Germinal center (tissue), 1 donor: ENCODE data around the gene APOBEC3F.

Experiments used
- DNase-seq: peaks from one replicate; pipeline ENCODE4 v3.0.0; 2012; ENCODE audit warnings: mixed read lengths, low spot score

APOBEC3F gene

DNA sequence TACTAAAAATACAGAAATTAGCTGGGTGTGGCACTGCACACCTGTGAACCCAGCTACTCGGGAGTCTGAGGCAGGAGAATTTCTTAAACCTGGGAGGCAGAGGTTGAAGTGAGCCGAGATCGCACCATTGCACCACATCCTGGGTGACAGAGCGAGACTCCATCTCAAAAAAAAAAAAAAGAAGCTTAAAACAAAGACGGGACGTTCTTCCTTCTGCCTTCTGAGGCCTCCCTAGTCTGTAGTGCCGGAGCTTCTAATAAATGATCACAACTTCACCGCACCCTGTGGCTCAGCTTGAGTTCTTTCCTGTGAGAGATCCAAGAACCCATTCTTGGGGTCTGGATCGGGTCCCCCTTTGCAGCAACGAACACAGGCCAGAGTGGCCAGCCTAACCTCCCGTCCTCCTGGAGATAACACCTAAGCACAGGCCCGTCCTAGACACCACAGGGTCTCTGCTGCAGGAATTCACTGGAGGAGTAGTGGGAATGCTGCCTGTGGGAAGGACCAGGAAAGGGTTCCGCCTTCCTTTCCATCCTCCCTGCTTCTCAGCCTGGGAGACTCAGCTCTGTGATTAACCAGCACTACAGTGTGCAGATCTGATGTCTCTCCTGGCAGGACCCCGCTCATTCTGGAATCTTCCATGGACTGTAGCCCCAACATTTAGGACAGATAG, 54.2 kb downstream of the APOBEC3F start:
- no peak for DNase-seq

- DNase-seq: no peak
Measured at GRCh38 chr22:39095971-39096370, 55.3 kb downstream of the APOBEC3F start.

DNA sequence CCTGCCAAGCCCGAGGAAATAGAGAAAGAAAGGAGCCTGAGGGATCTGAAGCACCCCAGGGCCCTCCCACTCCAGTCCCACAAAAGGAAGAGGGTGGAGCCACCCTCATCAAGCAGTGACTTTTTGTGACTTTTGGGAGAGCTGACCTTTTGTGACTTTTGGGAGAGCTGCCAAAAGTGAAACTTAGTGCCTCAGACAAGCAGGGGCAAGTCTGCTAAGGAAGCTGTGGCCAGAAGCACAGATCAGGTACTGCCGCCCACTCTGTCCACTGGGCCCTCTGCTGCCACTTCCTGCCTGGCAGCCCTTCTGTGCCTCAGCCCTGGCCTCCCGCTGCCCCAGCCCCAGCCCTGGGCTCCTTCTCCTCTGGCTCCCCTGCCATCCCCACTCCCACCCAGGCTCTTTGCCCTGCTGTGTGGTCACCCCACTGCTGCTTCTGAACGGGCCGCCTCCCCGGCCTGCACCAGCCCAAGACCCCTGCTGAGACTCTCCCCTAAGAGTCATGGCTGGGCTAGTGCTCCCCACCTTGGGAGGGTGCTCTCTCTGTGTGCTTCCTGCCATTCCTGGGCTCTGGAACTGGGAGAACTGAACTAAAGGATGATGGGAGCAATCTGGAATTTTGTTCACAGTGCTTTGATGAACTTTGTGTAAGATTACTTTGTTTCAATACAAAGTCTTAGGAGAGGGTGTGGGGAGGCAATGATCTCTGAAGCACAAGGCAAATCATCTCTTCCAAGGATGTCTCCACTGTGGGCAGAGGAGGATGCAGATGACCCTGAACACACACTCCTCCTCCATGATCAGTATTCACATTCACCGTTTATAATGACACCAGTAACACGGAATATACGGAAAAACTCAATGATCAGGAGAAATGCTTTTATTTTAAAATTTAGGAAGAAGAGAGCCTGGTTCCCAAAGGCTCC, 56.7 kb downstream of the APOBEC3F start, which contains the start of gene APOBEC3H:
TSS of gene APOBEC3H (plus strand) at position 147 of the 923 bp plus-strand sequence. CDS start 3,035 bp downstream, outside the sequence.
- DNase-seq: no peak

DNA sequence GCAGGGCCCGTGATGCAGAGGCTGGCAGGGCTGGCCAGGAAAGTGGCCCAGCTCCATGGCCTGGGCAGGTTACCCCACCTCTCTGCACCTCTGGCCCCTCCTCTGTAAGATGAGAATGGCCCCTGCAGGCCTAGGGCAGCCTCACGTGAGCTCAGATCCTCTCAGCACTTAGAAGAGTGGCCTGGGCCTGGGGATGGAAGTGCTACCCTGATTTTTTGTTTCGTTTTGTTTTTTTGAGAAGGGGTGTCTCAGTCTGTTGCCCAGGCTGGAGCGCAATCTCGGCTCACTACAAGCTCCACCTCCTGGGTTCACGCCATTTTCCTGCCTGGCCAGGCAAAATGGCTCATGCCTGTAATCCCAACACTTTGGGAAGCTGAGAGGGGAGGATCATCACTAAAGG, 57.4 kb downstream of the APOBEC3F start:
- no peak for DNase-seq

DNA sequence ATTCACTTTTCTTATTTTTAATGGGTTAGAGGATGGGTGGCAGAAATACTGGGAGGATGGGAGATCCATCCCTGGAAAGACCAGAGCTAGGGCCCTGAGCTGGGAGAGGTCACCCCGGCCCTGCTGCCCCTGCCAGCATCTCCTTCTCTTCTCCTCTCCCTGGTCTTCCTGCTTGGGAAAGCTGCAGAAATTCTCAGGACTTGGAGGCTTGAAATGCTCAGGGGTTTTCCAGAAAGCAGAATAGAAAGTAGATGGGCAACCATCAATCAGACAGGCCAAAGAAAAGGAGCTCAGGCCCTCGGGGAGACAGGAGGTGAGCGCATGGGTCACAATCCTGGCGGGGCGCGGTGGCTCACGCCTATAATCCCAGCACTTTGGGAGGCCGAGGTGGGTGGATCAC, 57.9 kb downstream of the APOBEC3F start:
- no peak for DNase-seq

DNA sequence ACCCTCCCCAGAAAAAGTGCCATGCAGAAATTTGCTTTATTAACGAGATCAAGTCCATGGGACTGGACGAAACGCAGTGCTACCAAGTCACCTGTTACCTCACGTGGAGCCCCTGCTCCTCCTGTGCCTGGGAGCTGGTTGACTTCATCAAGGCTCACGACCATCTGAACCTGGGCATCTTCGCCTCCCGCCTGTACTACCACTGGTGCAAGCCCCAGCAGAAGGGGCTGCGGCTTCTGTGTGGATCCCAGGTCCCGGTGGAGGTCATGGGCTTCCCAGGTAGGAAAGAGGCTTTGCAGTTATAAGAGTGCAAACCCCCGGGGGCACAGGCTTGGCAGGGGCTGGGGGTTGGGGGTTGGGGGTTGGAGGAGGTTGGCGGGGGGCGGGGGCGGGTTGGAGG, 60.6 kb downstream of the APOBEC3F start:
- no peak for DNase-seq

- no peak for DNase-seq
Measured at GRCh38 chr22:39103431-39103830, 62.8 kb downstream of the APOBEC3F start.
